Calu3 (cell line): Measurements from ENCODE around the gene MS4A4E. TPM values are rescaled to one million over a fixed set of nuclear protein-coding genes. Genes with fewer than 3 reads are reported as not detected.

Experiments
- BruUV-seq: library from RNA; stranded (reverse); fragments of 400-500 nt; replicated peaks from 2 replicates; lab custom pipeline; 2021; lab: Mats Ljungman, UMichigan
- CTCF ChIA-PET: fragments of 300-600 bp; sonication (Branson Sonifier 250); formaldehyde crosslinking; loops from one replicate; lab custom pipeline; 2022; ENCODE audit warnings: antibody characterized with exemption; lab: Charles Lee
- DNase-seq: peaks from one replicate; pipeline ENCODE4 v3.0.0; 2022
- H3K27ac Mint-ChIP-seq: one replicate; pipeline ENCODE4 v1.8.0; 2022; ENCODE audit warnings: mixed read lengths; ENCODE audit not compliant: unreplicated experiment
- H3K27me3 Mint-ChIP-seq: one replicate; pipeline ENCODE4 v1.8.0; 2022; ENCODE audit warnings: mixed read lengths; ENCODE audit not compliant: unreplicated experiment
- H3K36me3 Mint-ChIP-seq: one replicate; pipeline ENCODE4 v1.8.0; 2022; ENCODE audit warnings: mild to moderate bottlenecking, moderate library complexity, mixed read lengths; ENCODE audit not compliant: insufficient read depth, unreplicated experiment
- H3K4me1 Mint-ChIP-seq: one replicate; pipeline ENCODE4 v1.8.0; 2022; ENCODE audit warnings: mild to moderate bottlenecking, low read depth, mixed read lengths; ENCODE audit not compliant: unreplicated experiment
- H3K4me3 Mint-ChIP-seq: one replicate; pipeline ENCODE4 v1.8.0; 2022; ENCODE audit warnings: mild to moderate bottlenecking, low read depth, moderate library complexity, mixed read lengths; ENCODE audit not compliant: unreplicated experiment
- H3K9me3 Mint-ChIP-seq: one replicate; pipeline ENCODE4 v1.8.0; 2022; ENCODE audit warnings: low read depth, mixed read lengths; ENCODE audit not compliant: unreplicated experiment
- intact Hi-C: fragments of 100-400 bp; cut with micrococcal nuclease; formaldehyde crosslinking; loops from one replicate; pipeline ENCODE4 v1.10.0; 2022; ENCODE audit not compliant: unreplicated experiment
- total RNA-seq: library from RNA; stranded (reverse); gene quantifications from 2 replicates; pipeline ENCODE4 v1.2.3, GENCODE V29; 2022
- TF ChIP-seq, protein P1 (sequence below): fragments of 200-600 bp; IDR thresholded peaks from one replicate; pipeline ENCODE4 v1.8.0; 2022; ENCODE audit warnings: antibody characterized with exemption; ENCODE audit not compliant: unreplicated experiment

Gene MS4A4E
- total RNA-seq, 1 experiment from 2014 or later = not detected

DNA sequence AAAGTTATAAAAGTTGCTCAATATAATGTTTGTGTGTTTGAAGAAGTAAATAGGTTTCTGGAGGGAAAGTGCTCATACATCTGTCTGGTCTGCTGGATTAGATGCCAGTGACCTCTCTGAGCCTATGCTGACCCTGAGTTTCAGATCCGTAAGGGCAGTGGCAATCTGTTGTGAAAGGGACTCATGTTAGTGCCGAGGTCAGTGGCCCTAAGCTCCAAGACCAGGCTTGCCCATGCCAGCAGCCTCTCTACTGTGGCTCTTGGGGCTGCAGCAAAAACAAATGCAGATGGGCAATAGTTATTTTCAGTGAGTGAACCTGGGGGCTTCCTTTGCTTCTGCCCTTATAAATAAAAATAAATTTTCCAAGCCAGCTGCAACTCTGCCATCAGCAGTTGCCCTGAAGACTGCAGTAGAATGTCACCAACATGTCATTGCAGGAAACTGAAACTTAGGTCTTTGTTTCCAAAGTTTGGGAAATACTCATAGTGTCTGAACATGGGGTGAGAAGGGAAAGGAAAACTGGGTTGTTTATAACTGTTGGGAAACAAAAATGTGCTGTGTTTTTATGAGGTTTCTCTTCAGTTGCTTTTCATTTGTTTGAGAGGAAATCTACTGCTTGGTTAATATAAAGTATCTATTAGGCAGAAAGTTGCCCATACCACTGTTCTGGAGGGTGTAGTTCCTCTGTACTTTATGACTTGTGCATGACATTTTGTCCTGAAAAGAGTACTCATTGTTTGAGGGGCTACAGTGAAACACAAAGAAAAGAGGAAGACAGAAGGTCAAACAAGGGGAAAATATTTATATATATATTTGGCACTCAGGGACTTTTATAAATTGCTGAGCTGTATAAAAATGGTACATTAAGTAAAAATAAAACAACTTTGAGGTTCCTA, 9.5 kb upstream of the MS4A4E start:
- Mint-ChIP-seq H3K4me1 (peaks cover 12% of the 10 kb centered on the region), H3K36me3 (no peaks in the 10 kb centered on the region), H3K27me3 (no peaks in the 10 kb centered on the region), H3K9me3 (peaks cover 5% of the 10 kb centered on the region), H3K27ac (peak overlapping the region; percentile 33), H3K4me3 (no peak overlapping the region)
- DNase-seq = no peak
- intact Hi-C loops = loop anchor here (5.0 kb wide), 1 partner anchor 125 kb away; no protein-coding TSS in a partner anchor
- CTCF ChIA-PET = interaction anchor here (1.0 to 2.4 kb wide), 4 partner anchors 12 to 125 kb away, joined by 3 to 72 read pairs (median 6); no protein-coding TSS in a partner anchor
- BruUV-seq = no TSS peak
- TF ChIP-seq, protein P1, sequence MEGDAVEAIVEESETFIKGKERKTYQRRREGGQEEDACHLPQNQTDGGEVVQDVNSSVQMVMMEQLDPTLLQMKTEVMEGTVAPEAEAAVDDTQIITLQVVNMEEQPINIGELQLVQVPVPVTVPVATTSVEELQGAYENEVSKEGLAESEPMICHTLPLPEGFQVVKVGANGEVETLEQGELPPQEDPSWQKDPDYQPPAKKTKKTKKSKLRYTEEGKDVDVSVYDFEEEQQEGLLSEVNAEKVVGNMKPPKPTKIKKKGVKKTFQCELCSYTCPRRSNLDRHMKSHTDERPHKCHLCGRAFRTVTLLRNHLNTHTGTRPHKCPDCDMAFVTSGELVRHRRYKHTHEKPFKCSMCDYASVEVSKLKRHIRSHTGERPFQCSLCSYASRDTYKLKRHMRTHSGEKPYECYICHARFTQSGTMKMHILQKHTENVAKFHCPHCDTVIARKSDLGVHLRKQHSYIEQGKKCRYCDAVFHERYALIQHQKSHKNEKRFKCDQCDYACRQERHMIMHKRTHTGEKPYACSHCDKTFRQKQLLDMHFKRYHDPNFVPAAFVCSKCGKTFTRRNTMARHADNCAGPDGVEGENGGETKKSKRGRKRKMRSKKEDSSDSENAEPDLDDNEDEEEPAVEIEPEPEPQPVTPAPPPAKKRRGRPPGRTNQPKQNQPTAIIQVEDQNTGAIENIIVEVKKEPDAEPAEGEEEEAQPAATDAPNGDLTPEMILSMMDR = no peak

- H3K27ac Mint-ChIP-seq = peak overlapping the region; percentile 33
- BruUV-seq = no TSS peak
- no peaks in the 10 kb centered on the region for H3K36me3 Mint-ChIP-seq
- CTCF ChIA-PET = interaction anchor here (0.6 to 2.4 kb wide), 18 partner anchors 9 to 680 kb away, joined by 3 to 72 read pairs (median 4); partner anchors contain the start of gene STX3
- H3K9me3 Mint-ChIP-seq = peaks cover 5% of the 10 kb centered on the region
- no peak overlapping the region for H3K4me3 Mint-ChIP-seq
- H3K4me1 Mint-ChIP-seq = peaks cover 12% of the 10 kb centered on the region
- TF ChIP-seq, protein P1 = peak; percentile 41
- no peaks in the 10 kb centered on the region for H3K27me3 Mint-ChIP-seq
- intact Hi-C loops = loop anchor here (1.0 to 5.0 kb wide), 3 partner anchors 82 to 428 kb away; no protein-coding TSS in a partner anchor
- peak; percentile 13 for DNase-seq
These were observed 8.7 kb upstream of the MS4A4E start for GRCh38 chr11:60251485-60252212.

DNA sequence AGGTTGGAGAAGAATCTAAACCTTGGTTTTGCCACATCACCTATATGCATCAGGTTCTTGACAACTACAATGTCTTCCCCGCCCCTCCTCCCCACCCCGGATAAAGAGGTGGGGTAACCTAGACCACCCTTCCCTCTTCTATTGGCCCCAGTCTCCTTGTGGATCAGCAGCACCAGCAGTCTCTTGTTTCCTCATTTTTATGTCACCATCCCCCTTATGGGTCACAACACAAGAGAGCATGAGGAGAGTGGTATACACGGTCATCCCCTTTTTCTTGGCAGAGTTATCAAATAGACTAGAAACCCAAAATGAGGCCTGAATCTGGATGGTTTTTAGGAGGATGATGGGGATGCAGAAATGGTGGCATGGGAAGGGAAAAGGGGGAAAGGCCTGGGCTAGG, 1.2 kb downstream of the MS4A4E start:
- DNase-seq = no peak
- intact Hi-C loops = no loop called here
- H3K9me3 Mint-ChIP-seq = no peaks in the 10 kb centered on the region
- H3K4me1 Mint-ChIP-seq = no peaks in the 10 kb centered on the region
- TF ChIP-seq, protein P1 = no peak
- no peaks in the 10 kb centered on the region for H3K36me3 Mint-ChIP-seq
- CTCF ChIA-PET = no interaction called here
- no peak overlapping the region for H3K27ac Mint-ChIP-seq
- BruUV-seq = no TSS peak
- peaks cover 8% of the 10 kb centered on the region for H3K27me3 Mint-ChIP-seq
- no peak overlapping the region for H3K4me3 Mint-ChIP-seq

GRCh38 chr11:60240662-60241061, 2.3 kb downstream of the MS4A4E start:
- no TSS peak for BruUV-seq
- CTCF ChIA-PET = no interaction called here
- no peaks in the 10 kb centered on the region for H3K36me3 Mint-ChIP-seq
- DNase-seq = no peak
- peaks cover 8% of the 10 kb centered on the region for H3K27me3 Mint-ChIP-seq
- no peaks in the 10 kb centered on the region for H3K9me3 Mint-ChIP-seq
- no peak overlapping the region for H3K27ac Mint-ChIP-seq
- H3K4me1 Mint-ChIP-seq = no peaks in the 10 kb centered on the region
- intact Hi-C loops = no loop called here
- TF ChIP-seq, protein P1 = no peak
- no peak overlapping the region for H3K4me3 Mint-ChIP-seq
